Endothelial cell (in vitro differentiated cells): Measurements from ENCODE around the gene SMPD3. TPM values are rescaled to one million over a fixed set of nuclear protein-coding genes. Genes with fewer than 3 reads are reported as not detected.

Experiments
- DNase-seq: peaks from one replicate; pipeline ENCODE4 v3.0.0; 2021; ENCODE audit warnings: low spot score
- H3K27ac Mint-ChIP-seq: one replicate; pipeline ENCODE4 v1.8.0; 2021; ENCODE audit warnings: mixed read lengths, inconsistent platforms; ENCODE audit not compliant: unreplicated experiment
- H3K27me3 Mint-ChIP-seq: one replicate; pipeline ENCODE4 v1.8.0; 2021; ENCODE audit warnings: mild to moderate bottlenecking, moderate library complexity, mixed read lengths, inconsistent platforms; ENCODE audit not compliant: unreplicated experiment
- H3K36me3 Mint-ChIP-seq: one replicate; pipeline ENCODE4 v1.8.0; 2021; ENCODE audit warnings: mild to moderate bottlenecking, low read depth, mixed read lengths, inconsistent platforms; ENCODE audit not compliant: unreplicated experiment
- H3K4me1 Mint-ChIP-seq: one replicate; pipeline ENCODE4 v1.8.0; 2021; ENCODE audit warnings: mild to moderate bottlenecking, mixed read lengths, inconsistent platforms; ENCODE audit not compliant: unreplicated experiment
- H3K4me3 Mint-ChIP-seq: one replicate; pipeline ENCODE4 v1.8.0; 2021; ENCODE audit warnings: mild to moderate bottlenecking, mixed read lengths, inconsistent platforms; ENCODE audit not compliant: unreplicated experiment
- H3K9me3 Mint-ChIP-seq: one replicate; pipeline ENCODE4 v1.8.0; 2021; ENCODE audit warnings: mixed read lengths, inconsistent platforms; ENCODE audit not compliant: unreplicated experiment
- total RNA-seq: library from RNA; stranded (reverse); fragmentation: NEBNext Ultra II Directional; extraction: Animal tissue kit (Norgen Biotek cat#: 25700); gene quantifications from one replicate; pipeline ENCODE4 v1.2.1, GENCODE V29; 2021; ENCODE audit not compliant: unreplicated experiment
- TF ChIP-seq, protein P1 (sequence below): fragments of 200-600 bp; sonication (generic); IDR thresholded peaks from one replicate; pipeline ENCODE4 v1.5.0; 2021; ENCODE audit warnings: antibody characterized with exemption; ENCODE audit not compliant: unreplicated experiment

SMPD3 gene
- total RNA-seq, 1 donor from 2014 or later = not detected

DNA sequence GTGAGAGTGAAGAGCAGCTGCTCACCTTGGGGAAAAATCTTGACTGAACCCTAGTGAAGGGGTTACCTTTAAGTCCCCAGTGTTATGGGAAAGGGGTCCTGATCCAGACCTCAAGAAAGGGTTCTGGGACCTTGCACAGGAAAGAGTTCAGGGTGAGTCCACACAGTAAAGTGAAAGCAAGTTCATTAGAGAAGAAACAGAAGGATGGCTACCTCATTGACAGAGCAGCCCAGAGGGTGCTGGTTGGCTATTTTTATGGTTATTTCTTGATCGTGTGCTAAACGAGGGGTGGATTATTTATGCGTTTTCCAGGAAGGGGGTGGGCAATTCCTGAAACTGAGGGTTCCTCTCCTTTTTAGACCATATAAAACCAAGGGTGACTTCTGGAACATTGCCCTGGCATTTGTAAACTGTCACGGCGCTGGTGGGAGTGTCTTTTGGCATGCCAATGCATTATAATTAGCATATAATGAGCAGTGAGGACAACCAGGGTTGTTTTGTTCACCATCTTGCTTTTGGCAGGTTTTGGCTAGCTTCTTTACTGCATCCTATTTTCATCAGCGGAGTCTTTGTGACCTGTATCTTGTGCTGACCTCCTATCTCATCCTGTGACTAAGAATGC lies 58.4 kb downstream of the SMPD3 start:
- TF ChIP-seq, protein P1, sequence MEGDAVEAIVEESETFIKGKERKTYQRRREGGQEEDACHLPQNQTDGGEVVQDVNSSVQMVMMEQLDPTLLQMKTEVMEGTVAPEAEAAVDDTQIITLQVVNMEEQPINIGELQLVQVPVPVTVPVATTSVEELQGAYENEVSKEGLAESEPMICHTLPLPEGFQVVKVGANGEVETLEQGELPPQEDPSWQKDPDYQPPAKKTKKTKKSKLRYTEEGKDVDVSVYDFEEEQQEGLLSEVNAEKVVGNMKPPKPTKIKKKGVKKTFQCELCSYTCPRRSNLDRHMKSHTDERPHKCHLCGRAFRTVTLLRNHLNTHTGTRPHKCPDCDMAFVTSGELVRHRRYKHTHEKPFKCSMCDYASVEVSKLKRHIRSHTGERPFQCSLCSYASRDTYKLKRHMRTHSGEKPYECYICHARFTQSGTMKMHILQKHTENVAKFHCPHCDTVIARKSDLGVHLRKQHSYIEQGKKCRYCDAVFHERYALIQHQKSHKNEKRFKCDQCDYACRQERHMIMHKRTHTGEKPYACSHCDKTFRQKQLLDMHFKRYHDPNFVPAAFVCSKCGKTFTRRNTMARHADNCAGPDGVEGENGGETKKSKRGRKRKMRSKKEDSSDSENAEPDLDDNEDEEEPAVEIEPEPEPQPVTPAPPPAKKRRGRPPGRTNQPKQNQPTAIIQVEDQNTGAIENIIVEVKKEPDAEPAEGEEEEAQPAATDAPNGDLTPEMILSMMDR = no peak
- Mint-ChIP-seq H3K36me3 (no peaks in the 10 kb centered on the region), H3K9me3 (no peaks in the 10 kb centered on the region), H3K27ac (no peak overlapping the region), H3K4me1 (no peaks in the 10 kb centered on the region), H3K27me3 (peaks cover 3% of the 10 kb centered on the region), H3K4me3 (no peak overlapping the region)
- DNase-seq = no peak

DNA sequence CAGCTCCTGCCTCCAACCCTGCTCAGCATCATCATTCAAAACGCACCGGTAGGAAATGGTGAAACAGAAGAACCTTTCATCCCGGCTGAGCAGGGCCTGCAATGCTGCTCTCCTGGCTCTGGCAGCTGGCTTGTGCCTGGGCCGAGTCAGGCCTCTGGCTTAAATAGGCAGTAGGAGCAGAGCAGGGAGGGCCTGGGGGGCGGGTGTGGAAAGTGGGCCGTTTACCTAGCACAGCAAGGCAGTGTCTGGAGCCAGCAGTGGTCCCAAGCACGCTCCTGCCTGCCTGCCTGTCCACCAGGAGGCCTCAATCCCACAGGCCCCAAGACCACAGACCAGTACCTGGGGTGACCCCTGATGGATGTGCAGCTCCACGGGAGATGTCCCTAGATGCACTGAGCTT lies 59.3 kb downstream of the SMPD3 start:
- no peak overlapping the region for H3K4me3 Mint-ChIP-seq
- TF ChIP-seq, protein P1 = no peak
- no peak for DNase-seq
- no peaks in the 10 kb centered on the region for H3K4me1 Mint-ChIP-seq
- H3K9me3 Mint-ChIP-seq = no peaks in the 10 kb centered on the region
- no peaks in the 10 kb centered on the region for H3K36me3 Mint-ChIP-seq
- no peak overlapping the region for H3K27ac Mint-ChIP-seq
- peaks cover 3% of the 10 kb centered on the region for H3K27me3 Mint-ChIP-seq

DNA sequence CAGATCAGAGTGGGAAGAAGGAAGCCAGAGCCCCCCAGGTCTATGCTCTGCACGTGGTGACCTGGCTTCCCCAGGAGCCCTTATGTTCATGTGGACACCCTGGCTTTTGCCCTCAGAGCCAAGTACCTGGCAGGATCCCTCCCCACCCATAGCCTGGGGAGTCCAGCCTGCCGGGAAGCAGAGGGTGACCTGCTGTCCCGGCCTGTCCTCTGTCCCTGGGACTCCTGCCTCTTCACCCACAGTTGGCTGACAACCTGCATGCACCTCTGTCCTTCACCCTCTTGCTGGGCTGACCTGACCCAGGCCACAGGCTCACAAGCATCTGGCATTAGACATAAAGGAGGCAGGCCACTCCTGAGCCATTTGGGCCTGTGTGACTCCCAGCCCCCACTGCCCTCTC lies 60.2 kb downstream of the SMPD3 start:
- Mint-ChIP-seq H3K27ac (no peak overlapping the region), H3K4me1 (no peaks in the 10 kb centered on the region), H3K36me3 (no peaks in the 10 kb centered on the region), H3K4me3 (no peak overlapping the region), H3K9me3 (no peaks in the 10 kb centered on the region), H3K27me3 (peaks cover 3% of the 10 kb centered on the region)
- DNase-seq = no peak
- TF ChIP-seq, protein P1 = no peak

DNA sequence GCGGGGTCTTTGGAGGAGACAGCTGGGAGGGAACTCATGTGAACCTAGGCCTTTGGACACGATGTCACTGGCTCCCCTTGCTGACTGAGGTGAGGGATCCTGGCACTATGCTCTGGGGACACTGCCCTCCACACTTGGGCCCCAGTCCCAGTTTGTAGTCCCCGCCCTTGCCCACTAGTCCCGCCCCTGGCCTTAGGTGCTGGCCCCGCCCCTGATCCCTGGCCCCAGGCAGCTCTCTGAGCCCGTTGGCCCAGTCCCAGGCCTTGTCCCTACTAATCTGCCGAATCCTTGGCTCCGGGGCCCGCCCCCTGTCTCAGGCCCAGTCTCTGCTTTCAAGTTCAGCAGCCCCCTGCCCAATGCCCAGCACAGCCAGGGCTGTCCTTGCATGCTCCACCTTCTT lies 61.0 kb downstream of the SMPD3 start:
- DNase-seq = no peak
- Mint-ChIP-seq H3K36me3 (no peaks in the 10 kb centered on the region), H3K27me3 (peaks cover 3% of the 10 kb centered on the region), H3K4me1 (no peaks in the 10 kb centered on the region), H3K4me3 (no peak overlapping the region), H3K27ac (no peak overlapping the region), H3K9me3 (no peaks in the 10 kb centered on the region)
- TF ChIP-seq, protein P1 = no peak

DNA sequence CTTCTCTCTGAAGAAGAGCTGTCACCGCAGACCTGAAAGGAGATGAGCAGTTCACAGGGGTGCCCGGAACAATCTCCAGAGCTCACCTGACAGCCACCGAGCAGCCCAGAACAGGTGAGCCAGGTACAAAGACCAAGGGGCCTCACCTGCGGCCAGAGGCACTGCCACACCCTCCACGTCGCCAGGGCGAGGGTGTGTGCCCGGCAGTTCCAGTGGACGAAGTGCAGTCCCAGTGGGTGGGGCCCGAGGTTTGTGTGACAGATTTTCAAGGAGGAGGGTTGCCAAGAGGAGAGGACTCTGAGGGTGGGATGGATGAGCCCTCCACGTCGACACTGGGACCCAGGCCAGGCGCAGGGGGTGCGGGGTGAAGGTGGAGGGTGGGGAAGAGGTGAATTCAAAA lies 61.7 kb downstream of the SMPD3 start:
- Mint-ChIP-seq H3K27ac (no peak overlapping the region), H3K4me3 (no peak overlapping the region), H3K9me3 (no peaks in the 10 kb centered on the region), H3K36me3 (no peaks in the 10 kb centered on the region), H3K4me1 (no peaks in the 10 kb centered on the region), H3K27me3 (peaks cover 4% of the 10 kb centered on the region)
- DNase-seq = no peak
- TF ChIP-seq, protein P1 = no peak
